ENCODE results near the gene OPRM1.

DNA sequence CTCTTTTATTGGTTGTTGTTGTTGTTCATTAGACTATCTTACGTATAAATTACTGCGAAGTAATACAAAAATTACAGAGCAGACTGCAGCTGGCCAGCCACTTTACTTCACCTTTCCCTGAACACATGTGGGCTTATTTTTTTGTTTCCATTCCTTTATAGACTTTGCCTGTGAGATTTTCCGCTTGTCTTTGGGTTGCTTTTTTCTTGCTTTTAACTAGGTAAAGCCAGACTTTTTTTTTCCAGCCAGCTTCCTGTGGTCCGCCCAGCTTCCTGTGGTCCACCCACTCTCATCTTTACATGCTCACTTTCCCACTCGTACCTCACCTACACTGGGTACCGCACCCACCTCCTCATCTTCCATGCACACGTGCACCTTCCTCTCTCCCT, 238.6 kb downstream of the OPRM1 start:
- TF ChIP-seq CTCF (IDR thresholded peaks at IDR 0.05): peak in 1 of 3 donors; percentile 4
- no peak for TF ChIP-seq POLR2A (IDR thresholded peaks at IDR 0.05)
- no peak for TF ChIP-seq EP300 (IDR thresholded peaks at IDR 0.05)

Data from ovary (tissue), 3 donors.